Uterus (tissue), 4 donors: ENCODE data around the gene CDT1. TPM values are rescaled to one million over a fixed set of nuclear protein-coding genes. Genes with fewer than 3 reads are reported as not detected.

Source experiments
- DNase-seq, 2 donors: peaks; one replicate each; pipeline ENCODE4 v3.0.0-alpha.2; 2019 to 2020
- H3K27ac ChIP-seq, 2 donors: fragments of 200-600 bp; sonication (generic); 1 replicate in 1 of 2; 2 replicates in 1 of 2; pipeline ENCODE4 v1.5.1; 2016 to 2018
- H3K27me3 ChIP-seq, 2 donors: fragments of 200-600 bp; sonication (generic); one replicate each; pipeline ENCODE4 v1.5.1; 2018 to 2019; ENCODE audit warnings: control low read depth in 1 of 2
- H3K36me3 ChIP-seq, 2 donors: fragments of 200-600 bp; sonication (generic); one replicate each; pipeline ENCODE4 v1.5.1; 2019; ENCODE audit warnings: control low read depth in 1 of 2
- H3K4me1 ChIP-seq, 2 donors: fragments of 200-600 bp; sonication (generic); one replicate each; pipeline ENCODE4 v1.5.1; 2018 to 2019; ENCODE audit warnings: control low read depth in 1 of 2
- H3K4me3 ChIP-seq, 2 donors: fragments of 200-600 bp; sonication (generic); 1 replicate in 1 of 2; 2 replicates in 1 of 2; pipeline ENCODE4 v1.5.1; 2018 to 2019; ENCODE audit warnings: mild to moderate bottlenecking in 1 of 2
- H3K9me3 ChIP-seq, 2 donors: fragments of 200-600 bp; sonication (generic); one replicate each; pipeline ENCODE4 v1.5.1; 2019; ENCODE audit warnings: control low read depth in 1 of 2
- POLR2A ChIP-seq, 2 donors: fragments of 450-650 bp; IDR thresholded peaks; one replicate each; pipeline ENCODE4 v1.6.1; 2016; ENCODE audit warnings: antibody characterized with exemption in 2 of 2, mild to moderate bottlenecking in 1 of 2, moderate library complexity in 1 of 2
- intact Hi-C: fragments of 100-400 bp; cut with DNase I; formaldehyde crosslinking; loops from one replicate; pipeline ENCODE4 v1.15.1; 2023; ENCODE audit warnings: low total_unique reads
- total RNA-seq, 4 donors: library from RNA; depleted of rRNA in 3 of 4; stranded (reverse); fragments of >200 nt in 3 of 4; gene quantifications; one replicate each; pipeline versions ENCODE4 v1.1.0 to v1.2.4, GENCODE V29; 2014 to 2023
- TF ChIP-seq, protein P1 (sequence below), 4 experiments: fragments of 200-600 bp in 2 of 4; fragments of 450-650 bp in 2 of 4; sonication (generic) in 2 of 4; IDR thresholded peaks; one replicate each; pipeline ENCODE4 v1.5.1; 2016 to 2019; ENCODE audit warnings: antibody characterized with exemption in 4 of 4, mild to moderate bottlenecking in 2 of 4, moderate library complexity in 1 of 4
- donor health status: DM: yes; HTN: yes; CAD: no.

The CDT1 gene
- total RNA-seq, 4 donors from 2014 or later, result 0.34 to 6.6 TPM; not detected in 2

DNA sequence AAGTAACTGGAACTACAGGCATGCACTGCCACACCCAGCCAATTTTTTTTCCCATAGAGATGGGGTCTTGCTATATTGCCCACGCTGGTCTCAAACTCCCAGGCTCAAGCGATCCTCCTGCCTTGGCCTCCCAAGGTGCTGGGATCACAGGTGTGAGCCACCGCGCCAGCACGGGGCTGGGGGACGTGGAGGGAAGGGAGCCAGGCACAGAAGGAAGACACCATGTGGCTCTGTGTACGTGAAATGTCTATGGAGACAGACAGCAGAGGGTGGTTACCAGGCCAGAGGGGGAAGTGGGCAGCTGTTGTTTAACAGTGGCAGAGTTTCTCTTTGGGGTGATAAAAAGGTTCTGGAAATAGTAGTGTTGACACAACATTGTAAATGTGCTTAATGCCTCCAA lies 14.0 kb upstream of the CDT1 start:
- Histone ChIP-seq H3K9me3 (no peaks in the 10 kb centered on the region), H3K4me1 (no peaks in the 10 kb centered on the region), H3K27me3 (peaks cover 0 to 8% of the 10 kb centered on the region in 2 donors), H3K27ac (no peak overlapping the region), H3K4me3 (no peak overlapping the region), H3K36me3 (no peaks in the 10 kb centered on the region)
- TF ChIP-seq POLR2A (IDR thresholded peaks at IDR 0.05), result no peak
- TF ChIP-seq, protein P1, sequence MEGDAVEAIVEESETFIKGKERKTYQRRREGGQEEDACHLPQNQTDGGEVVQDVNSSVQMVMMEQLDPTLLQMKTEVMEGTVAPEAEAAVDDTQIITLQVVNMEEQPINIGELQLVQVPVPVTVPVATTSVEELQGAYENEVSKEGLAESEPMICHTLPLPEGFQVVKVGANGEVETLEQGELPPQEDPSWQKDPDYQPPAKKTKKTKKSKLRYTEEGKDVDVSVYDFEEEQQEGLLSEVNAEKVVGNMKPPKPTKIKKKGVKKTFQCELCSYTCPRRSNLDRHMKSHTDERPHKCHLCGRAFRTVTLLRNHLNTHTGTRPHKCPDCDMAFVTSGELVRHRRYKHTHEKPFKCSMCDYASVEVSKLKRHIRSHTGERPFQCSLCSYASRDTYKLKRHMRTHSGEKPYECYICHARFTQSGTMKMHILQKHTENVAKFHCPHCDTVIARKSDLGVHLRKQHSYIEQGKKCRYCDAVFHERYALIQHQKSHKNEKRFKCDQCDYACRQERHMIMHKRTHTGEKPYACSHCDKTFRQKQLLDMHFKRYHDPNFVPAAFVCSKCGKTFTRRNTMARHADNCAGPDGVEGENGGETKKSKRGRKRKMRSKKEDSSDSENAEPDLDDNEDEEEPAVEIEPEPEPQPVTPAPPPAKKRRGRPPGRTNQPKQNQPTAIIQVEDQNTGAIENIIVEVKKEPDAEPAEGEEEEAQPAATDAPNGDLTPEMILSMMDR (IDR thresholded peaks at IDR 0.05), result no peak
- intact Hi-C loops, result loop anchor here (5.0 kb wide), 1 partner anchor 47 kb away; no protein-coding TSS in a partner anchor
- DNase-seq, result no peak

DNA sequence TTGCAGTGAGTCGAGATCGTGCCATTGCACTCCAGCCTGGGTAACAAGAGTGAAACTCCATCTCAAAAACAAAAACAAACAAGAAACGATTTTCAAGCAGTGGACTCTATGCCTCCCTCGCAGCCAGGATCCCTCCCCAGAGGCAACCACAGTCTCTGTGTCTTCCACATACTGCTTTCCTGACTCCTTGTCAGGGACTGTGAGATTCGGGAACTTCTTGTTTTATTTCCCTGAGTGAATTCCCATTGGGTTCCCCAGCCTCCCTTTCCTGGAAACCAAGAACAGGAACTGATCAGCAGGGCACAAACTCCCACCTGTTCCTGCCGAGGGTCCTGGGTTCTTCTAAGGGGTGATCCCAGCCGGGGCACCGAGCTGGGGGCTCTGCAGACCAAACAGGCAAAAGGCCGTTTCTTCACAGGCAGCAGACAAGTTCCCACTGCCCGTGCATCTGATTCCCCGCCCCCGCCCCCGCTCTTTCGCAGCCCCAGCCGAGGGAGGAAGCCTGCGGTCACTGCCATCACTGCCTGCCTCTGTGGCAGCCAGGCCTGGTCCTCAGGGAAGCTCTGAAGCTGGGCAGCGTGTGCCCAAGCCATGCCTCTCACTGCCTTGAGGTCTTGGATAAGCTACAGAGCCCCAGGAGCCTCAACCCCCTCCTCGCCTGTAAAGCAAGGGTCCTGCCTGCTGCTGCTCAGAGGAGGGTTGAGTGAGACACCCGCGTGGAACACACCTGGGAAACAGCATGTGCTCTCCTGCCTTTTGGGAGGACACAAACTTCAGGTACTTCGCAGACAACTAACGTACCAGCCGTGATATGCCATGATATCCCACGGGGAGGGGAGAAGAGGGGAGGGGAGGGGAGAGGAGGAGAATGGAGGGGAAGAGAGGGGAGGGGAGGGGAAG lies 13.0 kb upstream of the CDT1 start:
- intact Hi-C loops, result no loop called here
- peaks cover 0 to 8% of the 10 kb centered on the region in 2 donors for H3K27me3 ChIP-seq
- no peaks in the 10 kb centered on the region for H3K9me3 ChIP-seq
- DNase-seq, result no peak
- H3K4me1 ChIP-seq, result no peaks in the 10 kb centered on the region
- TF ChIP-seq, protein P1 (IDR thresholded peaks at IDR 0.05), result no peak
- TF ChIP-seq POLR2A (IDR thresholded peaks at IDR 0.05), result no peak
- H3K4me3 ChIP-seq, result no peak overlapping the region
- no peak overlapping the region for H3K27ac ChIP-seq
- H3K36me3 ChIP-seq, result no peaks in the 10 kb centered on the region

DNA sequence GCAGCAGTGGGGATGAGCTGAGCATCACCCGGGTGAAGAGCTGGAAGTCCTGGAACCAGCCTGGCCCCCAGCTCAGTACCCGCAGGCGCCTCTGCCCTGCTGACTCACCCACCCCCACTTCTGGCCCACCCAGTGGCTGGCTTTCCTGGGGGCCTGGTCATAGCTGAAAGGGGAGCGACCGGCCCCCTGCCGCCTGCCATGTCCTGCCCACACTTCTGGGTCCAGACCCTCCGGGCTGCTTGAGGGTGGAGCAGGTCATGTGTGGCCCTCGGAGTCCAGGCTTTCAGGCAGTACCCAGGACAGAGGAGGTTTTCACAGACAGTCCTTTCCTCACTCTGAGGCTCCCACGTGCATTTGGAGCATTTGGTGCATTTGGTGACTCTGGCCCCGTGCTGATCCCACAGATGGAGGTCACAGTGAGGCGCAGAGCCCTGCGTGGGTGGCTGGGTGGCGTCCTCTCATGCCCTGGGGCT lies 11.5 kb upstream of the CDT1 start:
- Histone ChIP-seq H3K4me3 (no peak overlapping the region), H3K4me1 (no peaks in the 10 kb centered on the region), H3K36me3 (no peaks in the 10 kb centered on the region), H3K9me3 (no peaks in the 10 kb centered on the region), H3K27ac (no peak overlapping the region), H3K27me3 (peaks cover 0 to 8% of the 10 kb centered on the region in 2 donors)
- no peak for TF ChIP-seq POLR2A (IDR thresholded peaks at IDR 0.05)
- TF ChIP-seq, protein P1 (IDR thresholded peaks at IDR 0.05), result no peak
- DNase-seq, result no peak
- intact Hi-C loops, result no loop called here

DNA sequence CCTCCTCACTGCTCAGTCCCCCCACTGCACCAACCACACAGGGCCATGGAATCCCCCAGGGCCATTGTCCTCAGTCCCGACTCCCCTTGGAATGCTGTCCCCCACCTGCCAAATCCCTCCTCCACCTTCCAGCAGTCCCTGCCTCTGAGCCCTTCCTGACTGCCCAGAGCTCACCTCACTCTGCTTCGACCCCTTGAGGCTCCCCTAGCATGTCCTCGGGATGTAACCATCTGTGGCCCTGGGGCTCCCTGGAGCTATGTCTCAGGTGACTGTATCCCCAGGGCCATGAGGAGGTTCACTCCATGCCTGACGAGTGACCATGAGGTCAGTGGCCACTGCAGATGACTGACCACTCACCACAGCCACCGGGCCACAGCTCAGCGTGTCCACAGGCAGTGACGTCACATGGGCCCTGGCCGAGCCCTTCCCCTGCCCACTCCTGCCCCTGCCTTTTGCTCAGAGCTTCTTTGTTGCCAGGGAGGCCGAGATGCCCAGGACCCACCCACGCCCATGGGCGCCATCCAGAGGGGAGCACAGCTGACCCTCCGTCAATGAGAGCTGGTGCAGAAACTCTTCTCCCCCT lies 10.8 kb upstream of the CDT1 start:
- no peak for DNase-seq
- TF ChIP-seq POLR2A (IDR thresholded peaks at IDR 0.05), result no peak
- TF ChIP-seq, protein P1 (IDR thresholded peaks at IDR 0.05), result no peak
- intact Hi-C loops, result no loop called here
- Histone ChIP-seq H3K36me3 (no peaks in the 10 kb centered on the region), H3K27me3 (peaks cover 0 to 8% of the 10 kb centered on the region in 2 donors), H3K4me3 (no peak overlapping the region), H3K27ac (no peak overlapping the region), H3K9me3 (no peaks in the 10 kb centered on the region), H3K4me1 (no peaks in the 10 kb centered on the region)
